PC-3 (cell line): ENCODE measurements around the gene INO80C. TPM values are rescaled to one million over a fixed set of nuclear protein-coding genes. Genes with fewer than 3 reads are reported as not detected.

Experiments used
- ATAC-seq: fragments of 200-7000 bp; cut with Tn5 transposase; 2 replicates; pipeline ENCODE4 v1.9.1; 2020; ENCODE audit warnings: mild to moderate bottlenecking, moderate library complexity
- BruUV-seq: library from RNA; stranded (reverse); fragments of 400-500 nt; replicated peaks from 2 replicates; lab custom pipeline; 2021; lab: Mats Ljungman, UMichigan
- CTCF ChIA-PET: fragments of 300-600 bp; sonication (Branson Sonifier 250); formaldehyde crosslinking; loops from one replicate; lab custom pipeline; 2022; ENCODE audit warnings: antibody characterized with exemption; lab: Charles Lee
- POLR2A ChIA-PET: fragments of 300-600 bp; sonication (Branson Sonifier 250); formaldehyde crosslinking; loops from one replicate; lab custom pipeline; 2022; ENCODE audit warnings: antibody characterized with exemption; ENCODE audit not compliant: unreplicated experiment; lab: Charles Lee
- DNase-seq: peaks from one replicate; pipeline ENCODE4 v3.0.0-alpha.2; 2015
- H2AFZ ChIP-seq: fragments of 300-600 bp; sonication (generic); 2 replicates; pipeline ENCODE4 v1.6.0; 2016; ENCODE audit warnings: antibody characterized with exemption, low read length
- H3F3A ChIP-seq: fragments of 300-600 bp; sonication (generic); one replicate; pipeline ENCODE4 v1.6.0; 2017; ENCODE audit warnings: antibody characterized with exemption, low read length, control low read depth, mild to moderate bottlenecking; ENCODE audit not compliant: unreplicated experiment
- H3K27ac ChIP-seq: fragments of 300-600 bp; sonication (generic); 2 replicates; pipeline ENCODE4 v1.5.1; 2016; ENCODE audit warnings: mild to moderate bottlenecking, low read length
- H3K27me3 ChIP-seq: fragments of 300-600 bp; sonication (generic); 2 replicates; pipeline ENCODE4 v1.6.1; 2016; ENCODE audit warnings: low read length, mixed read lengths
- H3K36me3 ChIP-seq: fragments of 300-600 bp; sonication (generic); 2 replicates; pipeline ENCODE4 v1.6.1; 2016; ENCODE audit warnings: low read depth, mixed run types, low read length, mixed read lengths
- H3K4me1 ChIP-seq: fragments of 300-600 bp; sonication (generic); 2 replicates; pipeline ENCODE4 v1.5.1; 2016; ENCODE audit warnings: low read length; ENCODE audit not compliant: insufficient read depth
- H3K4me2 ChIP-seq: fragments of 300-600 bp; sonication (generic); 2 replicates; pipeline ENCODE4 v1.6.0; 2016; ENCODE audit warnings: low read length
- H3K4me3 ChIP-seq: fragments of 300-600 bp; sonication (generic); 2 replicates; pipeline ENCODE4 v1.5.1; 2016; ENCODE audit warnings: mild to moderate bottlenecking, low read length, mixed read lengths
- H3K79me2 ChIP-seq: fragments of 300-600 bp; sonication (generic); 2 replicates; pipeline ENCODE4 v1.6.1; 2017; ENCODE audit warnings: low read length, mixed read lengths
- H3K9ac ChIP-seq: fragments of 300-600 bp; sonication (generic); 2 replicates; pipeline ENCODE4 v1.6.0; 2016; ENCODE audit warnings: mild to moderate bottlenecking, low read length
- H3K9me2 ChIP-seq: fragments of 300-600 bp; sonication (generic); replicated peaks from 2 replicates; pipeline ENCODE4 v1.6.1; 2016; ENCODE audit warnings: mixed run types, low read length, mixed read lengths
- H3K9me3 ChIP-seq: fragments of 300-600 bp; sonication (generic); 2 replicates; pipeline ENCODE4 v1.6.1; 2016; ENCODE audit warnings: low read length, mixed read lengths
- H4K20me1 ChIP-seq: fragments of 300-600 bp; sonication (generic); 2 replicates; pipeline ENCODE4 v1.6.1; 2016; ENCODE audit warnings: low read length, mixed read lengths
- EZH2 ChIP-seq: fragments of 300-600 bp; sonication (generic); IDR thresholded peaks from one replicate; pipeline ENCODE4 v1.6.1; 2017; ENCODE audit warnings: antibody characterized with exemption, mild to moderate bottlenecking, low read length; ENCODE audit not compliant: unreplicated experiment
- EZH2phosphoT487 ChIP-seq: fragments of 300-600 bp; sonication (generic); IDR thresholded peaks from 2 replicates; pipeline ENCODE4 v1.6.1; 2018; ENCODE audit warnings: mild to moderate bottlenecking, antibody characterized with exemption, low read length, borderline replicate concordance
- intact Hi-C: fragments of 100-400 bp; cut with micrococcal nuclease; formaldehyde crosslinking; loops from 2 replicates; pipeline ENCODE4 v1.9.0; 2023
- total RNA-seq: library from RNA; depleted of rRNA; stranded (reverse); fragments of >200 nt; gene quantifications from 2 replicates; pipeline ENCODE4 v1.2.3, GENCODE V29; 2014
- TF ChIP-seq, protein P1 (sequence below): fragments of 300-600 bp; sonication (generic); conservative IDR thresholded peaks from 2 replicates; pipeline ENCODE4 v1.5.1; 2017; ENCODE audit warnings: antibody characterized with exemption, low read depth, mild to moderate bottlenecking, low read length

INO80C gene
- total RNA-seq, 1 experiment from 2014 or later = 6.8 TPM

DNA sequence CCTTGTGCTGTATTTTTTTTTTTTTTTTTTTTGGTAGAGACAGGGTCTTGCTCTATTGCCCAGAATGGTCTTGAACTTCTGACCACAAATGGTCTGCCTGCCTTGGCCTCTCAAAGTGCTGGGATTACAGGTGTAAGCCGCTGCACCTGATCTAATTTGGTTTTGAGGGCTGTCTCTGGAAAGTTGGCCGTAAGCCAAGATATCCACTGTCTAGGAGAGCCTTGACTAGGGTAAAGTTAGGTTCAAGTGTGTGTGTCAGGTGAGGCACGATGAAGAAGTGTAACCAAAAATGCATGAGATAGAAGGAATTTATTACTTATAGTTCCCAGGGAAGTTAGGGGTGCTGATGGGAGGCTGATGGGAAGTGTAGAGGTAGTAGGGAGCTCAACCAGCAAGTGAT is 46.7 kb downstream of the INO80C start:
- Histone ChIP-seq H3K36me3 (no peaks in the 10 kb centered on the region), H3K9me3 (no peaks in the 10 kb centered on the region), H4K20me1 (no peaks in the 10 kb centered on the region), H3K27ac (no peak overlapping the region), H3K4me1 (peaks cover 3% of the 10 kb centered on the region), H3K9me2 (no peaks in the 10 kb centered on the region), H3K27me3 (no peaks in the 10 kb centered on the region), H3K4me2 (no peak overlapping the region), H2AFZ (no peak overlapping the region), H3F3A (no peaks in the 10 kb centered on the region), H3K4me3 (no peak overlapping the region), H3K79me2 (no peaks in the 10 kb centered on the region), H3K9ac (no peak overlapping the region)
- TF ChIP-seq EZH2 = no peak
- TF ChIP-seq, protein P1, sequence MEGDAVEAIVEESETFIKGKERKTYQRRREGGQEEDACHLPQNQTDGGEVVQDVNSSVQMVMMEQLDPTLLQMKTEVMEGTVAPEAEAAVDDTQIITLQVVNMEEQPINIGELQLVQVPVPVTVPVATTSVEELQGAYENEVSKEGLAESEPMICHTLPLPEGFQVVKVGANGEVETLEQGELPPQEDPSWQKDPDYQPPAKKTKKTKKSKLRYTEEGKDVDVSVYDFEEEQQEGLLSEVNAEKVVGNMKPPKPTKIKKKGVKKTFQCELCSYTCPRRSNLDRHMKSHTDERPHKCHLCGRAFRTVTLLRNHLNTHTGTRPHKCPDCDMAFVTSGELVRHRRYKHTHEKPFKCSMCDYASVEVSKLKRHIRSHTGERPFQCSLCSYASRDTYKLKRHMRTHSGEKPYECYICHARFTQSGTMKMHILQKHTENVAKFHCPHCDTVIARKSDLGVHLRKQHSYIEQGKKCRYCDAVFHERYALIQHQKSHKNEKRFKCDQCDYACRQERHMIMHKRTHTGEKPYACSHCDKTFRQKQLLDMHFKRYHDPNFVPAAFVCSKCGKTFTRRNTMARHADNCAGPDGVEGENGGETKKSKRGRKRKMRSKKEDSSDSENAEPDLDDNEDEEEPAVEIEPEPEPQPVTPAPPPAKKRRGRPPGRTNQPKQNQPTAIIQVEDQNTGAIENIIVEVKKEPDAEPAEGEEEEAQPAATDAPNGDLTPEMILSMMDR = no peak
- no peak for TF ChIP-seq EZH2phosphoT487
- POLR2A ChIA-PET = no interaction called here
- no peak for ATAC-seq
- no peak for DNase-seq
- intact Hi-C loops = no loop called here
- CTCF ChIA-PET = no interaction called here
- no TSS peak for BruUV-seq

DNA sequence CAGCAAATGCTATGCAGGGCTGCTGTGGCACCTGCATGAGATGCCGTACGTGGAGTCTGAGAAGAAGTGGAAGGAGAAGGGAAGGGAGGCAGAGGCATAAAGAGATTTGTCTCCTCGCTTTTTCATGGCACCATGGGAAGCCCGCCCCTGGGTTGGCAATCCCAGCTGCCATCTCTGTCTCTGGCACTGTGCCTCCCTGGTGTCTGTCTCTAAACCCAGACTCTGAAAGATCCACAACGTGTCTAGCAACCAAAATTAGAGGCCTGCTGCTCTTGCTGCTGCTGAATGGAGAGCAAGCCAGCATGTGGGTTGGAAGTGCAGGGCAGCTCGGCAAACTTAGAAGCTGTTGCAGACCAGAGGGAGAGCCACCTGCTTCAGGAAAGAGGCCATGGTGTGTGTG is 53.1 kb downstream of the INO80C start:
- Histone ChIP-seq H3K9ac (no peak overlapping the region), H3K4me1 (no peaks in the 10 kb centered on the region), H3K9me3 (no peaks in the 10 kb centered on the region), H4K20me1 (no peaks in the 10 kb centered on the region), H2AFZ (no peak overlapping the region), H3K4me3 (no peak overlapping the region), H3K79me2 (no peaks in the 10 kb centered on the region), H3K36me3 (no peaks in the 10 kb centered on the region), H3K27ac (no peak overlapping the region), H3K9me2 (no peaks in the 10 kb centered on the region), H3F3A (no peaks in the 10 kb centered on the region), H3K27me3 (no peaks in the 10 kb centered on the region), H3K4me2 (no peak overlapping the region)
- intact Hi-C loops = no loop called here
- POLR2A ChIA-PET = no interaction called here
- BruUV-seq = no TSS peak
- CTCF ChIA-PET = no interaction called here
- no peak for DNase-seq
- TF ChIP-seq, protein P1 = no peak
- TF ChIP-seq EZH2phosphoT487 = no peak
- no peak for TF ChIP-seq EZH2
- no peak for ATAC-seq

DNA sequence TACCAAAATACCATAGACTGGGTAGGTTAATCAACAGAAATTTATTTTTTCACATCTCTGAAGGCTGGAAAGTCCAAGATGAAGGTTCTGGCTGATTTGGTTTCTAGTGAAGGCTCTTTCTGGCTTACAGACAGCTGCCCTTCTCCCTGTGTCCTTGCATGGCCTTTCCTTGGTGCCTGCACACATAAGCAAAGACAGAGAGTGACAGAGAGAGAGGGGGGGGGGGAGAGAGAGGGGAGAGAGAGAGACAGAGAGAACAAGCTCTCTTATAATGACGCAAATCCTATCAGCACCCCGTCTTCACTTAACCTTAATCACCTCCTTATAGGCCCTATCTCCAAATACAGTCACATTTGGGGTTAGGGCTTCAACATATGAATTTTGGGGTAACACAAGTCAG is 53.9 kb downstream of the INO80C start:
- CTCF ChIA-PET = no interaction called here

More for the DNA sequence above, 53.9 kb downstream of the INO80C start:
- Histone ChIP-seq H3K4me3 (no peak overlapping the region), H2AFZ (no peak overlapping the region), H3K27ac (no peak overlapping the region), H3K4me1 (0 out of 2 replicates have a peak, but pooled peaks cover under 1% of the 10 kb centered on the region), H3K4me2 (no peak overlapping the region), H3K36me3 (no peaks in the 10 kb centered on the region), H3K79me2 (no peaks in the 10 kb centered on the region), H3K9ac (no peak overlapping the region), H3K9me2 (no peaks in the 10 kb centered on the region), H3F3A (no peaks in the 10 kb centered on the region), H3K9me3 (no peaks in the 10 kb centered on the region), H4K20me1 (no peaks in the 10 kb centered on the region), H3K27me3 (no peaks in the 10 kb centered on the region)
- intact Hi-C loops = no loop called here
- no peak for DNase-seq
- no peak for ATAC-seq
- POLR2A ChIA-PET = no interaction called here
- TF ChIP-seq EZH2phosphoT487 (no peak), EZH2 (no peak)
- TF ChIP-seq, protein P1 = no peak
- BruUV-seq = no TSS peak
